Fibroblast of the aortic adventitia (primary cell): ENCODE measurements around the gene CCDC124. TPM values are rescaled to one million over a fixed set of nuclear protein-coding genes. Genes with fewer than 3 reads are reported as not detected.

Experiments used
- DNase-seq: peaks from one replicate; pipeline ENCODE4 v3.0.0-alpha.2; 2010; ENCODE audit warnings: low read depth
- H3K4me3 ChIP-seq: 2 replicates; pipeline ENCODE4 v1.5.1; 2011; ENCODE audit warnings: low read depth, mild to moderate bottlenecking, control low read depth, low read length, moderate library complexity
- CTCF ChIP-seq: IDR thresholded peaks from 2 replicates; pipeline ENCODE4 v1.5.1; 2011; ENCODE audit warnings: mild to moderate bottlenecking, low read length, control low read depth, inconsistent platforms; ENCODE audit not compliant: insufficient read depth
- total RNA-seq: library from RNA; depleted of rRNA; stranded (reverse); fragments of >200 nt; gene quantifications from 2 replicates; pipeline ENCODE4 v1.2.3, GENCODE V29; 2012; ENCODE audit warnings: low replicate concordance

CCDC124 gene
- total RNA-seq, 1 donor: 24.9 TPM

GRCh38 chr19:17967257-17968051 lies 34.6 kb downstream of the CCDC124 start:
- no peak for TF ChIP-seq CTCF
- no peak overlapping the region for H3K4me3 ChIP-seq
- no peak for DNase-seq

- no peak for DNase-seq
- no peak for TF ChIP-seq CTCF
These were observed 35.5 kb downstream of the CCDC124 start for GRCh38 chr19:17968362-17968761.

GRCh38 chr19:17969096-17969792 lies 36.4 kb downstream of the CCDC124 start:
- no peak overlapping the region for H3K4me3 ChIP-seq
- DNase-seq: no peak
- TF ChIP-seq CTCF: no peak

More at GRCh38 chr19:17968362-17968761, 35.5 kb downstream of the CCDC124 start:
- no peak overlapping the region for H3K4me3 ChIP-seq

GRCh38 chr19:17972230-17972629 lies 39.4 kb downstream of the CCDC124 start:
- TF ChIP-seq CTCF: no peak
- DNase-seq: no peak
- no peak overlapping the region for H3K4me3 ChIP-seq

GRCh38 chr19:17973759-17974158 lies 40.9 kb downstream of the CCDC124 start:
- TF ChIP-seq CTCF: no peak
- H3K4me3 ChIP-seq: no peak overlapping the region
- no peak for DNase-seq

GRCh38 chr19:17974551-17974950 lies 41.7 kb downstream of the CCDC124 start:
- no peak for TF ChIP-seq CTCF
- DNase-seq: no peak
- no peak overlapping the region for H3K4me3 ChIP-seq
